Midbrain (tissue), 1 donor: ENCODE measurements around the gene C22orf42.
A peak's percentile ranks its signal among the peaks of the same experiment; 100 is the strongest.
"Not testable (repeated sequence)": the region's sequence is repeated elsewhere in the genome, so short reads cannot be mapped to it uniquely, and the experiment has no call there.

Experiments
- DNase-seq: peaks from one replicate; lab custom pipeline; 2025; lab: John Stamatoyannopoulos, UW

The C22orf42 gene

GRCh38 chr22:32158712-32159533 lies at the start of gene C22orf42:
C22orf42 (minus strand) TSS chr22:32159303; CDS start chr22:32159215, 88 bp downstream.
- no peak for DNase-seq

GRCh38 chr22:32208681-32209080 lies 49.6 kb upstream of the C22orf42 start:
- no peak for DNase-seq

- DNase-seq = no peak
These were observed 48.9 kb upstream of the C22orf42 start for GRCh38 chr22:32207971-32208480.

GRCh38 chr22:32206774-32207758 lies 48.0 kb upstream of the C22orf42 start:
- DNase-seq = no peak

- no peak for DNase-seq
These were observed 47.1 kb upstream of the C22orf42 start for GRCh38 chr22:32205974-32206773.

GRCh38 chr22:32204856-32205722 lies 46.0 kb upstream of the C22orf42 start, which contains the start of gene RFPL2:
RFPL2 (minus strand) TSS chr22:32205073; CDS start chr22:32202451, 2,622 bp downstream.
- DNase-seq = peak; percentile 23

GRCh38 chr22:32204040-32204855 lies 45.1 kb upstream of the C22orf42 start:
- DNase-seq = no peak

- no peak for DNase-seq
These were observed 44.3 kb upstream of the C22orf42 start for GRCh38 chr22:32203181-32204039.

GRCh38 chr22:32202539-32203180 lies 43.6 kb upstream of the C22orf42 start:
- DNase-seq = peak; percentile 30

- no peak for DNase-seq
These were observed 43.0 kb upstream of the C22orf42 start for GRCh38 chr22:32202161-32202538.

GRCh38 chr22:32200752-32201151 lies 41.6 kb upstream of the C22orf42 start:
- DNase-seq = no peak

GRCh38 chr22:32199961-32200360 lies 40.9 kb upstream of the C22orf42 start:
- DNase-seq = no peak

- DNase-seq = no peak
These were observed 40.2 kb upstream of the C22orf42 start for GRCh38 chr22:32199341-32199740.

- DNase-seq = not testable (repeated sequence)
These were observed 38.6 kb upstream of the C22orf42 start for GRCh38 chr22:32197553-32198226.

- DNase-seq = not testable (repeated sequence)
These were observed 36.8 kb upstream of the C22orf42 start for GRCh38 chr22:32195900-32196299.

- not testable (repeated sequence) for DNase-seq
These were observed 34.2 kb upstream of the C22orf42 start for GRCh38 chr22:32193346-32193745.

GRCh38 chr22:32191021-32191420 lies 31.9 kb upstream of the C22orf42 start:
- DNase-seq = not testable (repeated sequence)
